GM19239 (cell line): Measurements from ENCODE around the gene KCNJ8.
"Not testable (repeated sequence)": the region's sequence is repeated elsewhere in the genome, so short reads cannot be mapped to it uniquely, and the experiment has no call there.

Source experiments
- DNase-seq: peaks from one replicate; pipeline ENCODE4 v3.0.0; 2011; ENCODE audit warnings: low spot score; ENCODE audit not compliant: insufficient read length
- FAIRE-seq: peaks from 2 replicates; lab custom pipeline; 2011; peaks lifted over from hg19 to GRCh38; lab: Jason Lieb, UNC

KCNJ8 gene

DNA sequence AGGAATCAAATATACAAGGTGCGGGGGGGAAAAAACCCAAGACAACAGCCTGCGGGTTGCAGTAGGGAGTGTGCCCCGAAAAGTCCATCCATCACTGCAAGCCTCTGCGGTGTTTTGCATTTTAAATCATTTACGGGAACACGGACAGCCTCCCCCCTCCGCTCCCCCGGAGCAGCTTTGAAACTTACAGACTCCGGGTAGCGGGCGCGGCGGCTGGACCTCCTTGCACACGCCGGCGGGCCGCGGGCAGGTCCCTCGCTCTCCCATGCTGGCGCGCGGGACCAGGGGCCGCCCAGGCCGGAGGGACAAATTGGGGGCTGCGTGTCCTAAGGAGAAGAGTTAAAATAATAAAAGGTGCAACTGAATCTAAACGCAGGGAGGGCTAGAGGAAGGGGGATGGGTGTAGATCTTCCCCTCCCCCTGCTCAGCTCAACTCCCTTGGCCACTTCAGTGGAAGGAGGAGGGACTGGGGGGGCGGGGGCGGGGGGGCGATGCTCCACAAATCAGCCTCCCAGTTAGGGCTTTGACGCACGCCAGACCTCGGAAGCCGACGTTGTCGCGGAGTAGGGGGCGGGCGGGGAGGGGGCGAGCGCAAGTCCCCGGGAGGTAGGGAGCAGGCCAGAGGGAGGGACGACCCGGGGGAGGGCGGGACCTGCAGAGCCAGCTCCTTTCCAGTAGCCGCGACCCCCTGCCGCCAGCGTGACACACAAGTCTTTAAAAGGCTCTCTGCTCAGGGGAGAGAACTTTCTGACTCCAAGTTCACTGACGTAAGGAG is at the start of gene KCNJ8:
Gene KCNJ8 (minus strand): TSS at position 349 of the 775 bp plus-strand sequence. CDS start 1,090 bp downstream, outside the sequence.
- FAIRE-seq (no peak), DNase-seq (no peak)

DNA sequence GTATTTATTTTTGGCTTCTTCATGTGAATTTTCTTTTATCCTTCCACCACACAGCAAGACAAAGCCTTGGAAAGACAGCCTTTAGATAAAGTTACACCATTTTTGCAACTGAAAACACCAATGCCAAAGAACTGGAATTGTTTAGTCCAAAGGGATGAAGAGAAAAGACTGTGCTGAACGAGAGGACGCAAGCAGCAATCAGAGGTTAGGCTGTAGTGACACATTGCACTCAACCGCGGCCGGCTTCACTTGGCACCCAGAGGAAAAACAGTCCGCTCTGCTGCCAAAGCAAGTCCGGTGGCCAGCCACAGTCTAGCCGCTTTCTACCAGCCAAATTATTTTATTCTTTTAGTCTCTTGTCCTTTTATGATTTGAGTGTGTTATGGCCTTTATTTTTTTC is 49.1 kb upstream of the KCNJ8 start:
- DNase-seq: no peak
- no peak for FAIRE-seq

DNA sequence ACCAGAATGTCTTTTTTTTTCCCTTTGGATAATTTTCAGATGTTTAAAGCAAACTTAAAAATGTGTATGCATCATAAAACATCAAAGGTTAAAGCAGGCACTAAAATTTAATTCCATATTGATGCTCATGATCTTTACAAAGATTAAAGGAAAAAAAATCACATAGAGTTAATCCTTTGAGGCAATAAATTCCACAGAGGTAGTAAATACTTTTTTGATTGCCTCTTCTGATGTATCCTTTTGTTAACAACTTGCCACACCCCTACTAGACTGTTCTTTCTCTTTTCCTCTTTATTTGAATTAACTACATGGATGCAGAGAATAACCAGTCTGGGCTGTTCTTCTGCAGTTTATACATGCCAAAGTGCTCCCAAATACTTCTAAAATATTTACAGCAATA is 45.2 kb upstream of the KCNJ8 start:
- DNase-seq (no peak), FAIRE-seq (no peak)

DNA sequence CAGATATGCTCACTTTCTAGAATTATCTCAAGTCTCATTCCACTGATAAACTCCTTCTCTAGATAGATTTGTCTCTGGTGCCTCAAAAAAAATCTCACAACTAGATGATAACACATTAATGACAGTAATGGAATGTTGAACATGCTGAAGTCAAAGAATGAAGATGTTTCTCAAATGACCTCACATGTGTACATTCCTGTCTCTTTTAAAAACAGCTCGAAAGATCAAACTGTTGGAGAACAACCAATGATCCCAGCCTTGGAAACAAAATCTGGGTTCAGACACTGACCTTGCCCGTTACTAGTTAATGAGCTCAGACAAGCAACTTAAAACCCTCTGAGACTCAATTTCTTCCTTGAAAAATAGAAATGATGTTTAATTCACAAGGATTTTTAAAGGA is 44.7 kb upstream of the KCNJ8 start:
- DNase-seq (no peak), FAIRE-seq (no peak)

DNA sequence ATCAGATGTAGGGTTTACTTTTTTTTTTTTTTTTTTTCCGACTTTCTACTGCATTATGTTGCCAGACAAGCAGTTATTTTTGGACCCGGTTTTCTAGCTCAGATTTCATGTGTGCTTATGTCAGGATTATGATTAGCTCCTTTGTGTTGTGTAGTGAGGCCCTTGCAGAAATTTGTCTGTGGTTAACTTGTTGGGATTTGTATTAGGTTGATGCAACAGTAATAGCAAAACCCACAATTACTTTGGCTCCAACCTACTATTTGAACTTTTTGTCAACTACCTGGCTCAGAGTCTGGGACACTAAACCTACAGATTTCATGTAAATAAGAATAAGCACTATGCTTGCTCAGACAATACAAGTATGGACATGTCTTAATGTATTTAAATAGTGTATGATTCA is 44.1 kb upstream of the KCNJ8 start:
- no peak for DNase-seq
- FAIRE-seq: no peak

DNA sequence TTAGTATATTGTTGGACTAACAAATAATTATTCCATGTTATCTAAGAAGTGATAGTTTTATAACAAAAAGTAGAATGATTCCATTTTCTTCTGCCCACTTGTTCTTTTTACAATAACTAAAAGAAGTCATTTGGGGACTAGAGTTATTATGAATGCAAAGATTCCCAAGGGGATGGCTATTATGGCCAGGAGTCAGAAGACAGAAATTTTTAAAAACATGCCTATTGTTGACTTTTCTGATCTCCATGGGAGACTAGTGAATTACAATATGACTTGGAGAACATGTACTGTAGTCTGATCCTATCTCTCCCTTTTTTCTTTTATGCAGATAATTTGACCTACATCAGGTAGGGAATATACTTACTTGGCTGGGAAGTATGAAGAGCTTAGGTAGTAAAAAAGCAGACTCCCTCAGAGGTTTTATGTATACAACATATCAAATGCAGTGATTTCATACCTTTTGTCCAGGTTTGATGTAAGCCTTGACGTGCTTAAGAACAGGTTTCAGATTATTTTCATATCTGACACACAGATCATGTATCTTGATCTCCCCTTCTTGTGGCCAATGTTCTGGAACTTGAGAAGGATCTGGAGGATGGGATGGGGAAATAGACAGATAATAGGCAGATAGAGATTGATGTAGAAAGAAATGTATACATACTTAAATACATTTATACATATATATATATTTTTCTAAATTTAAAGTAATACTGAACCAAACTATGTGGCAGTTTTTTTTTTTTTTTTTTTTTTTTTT is 41.0 kb upstream of the KCNJ8 start:
- no peak for DNase-seq
- FAIRE-seq: no peak

DNA sequence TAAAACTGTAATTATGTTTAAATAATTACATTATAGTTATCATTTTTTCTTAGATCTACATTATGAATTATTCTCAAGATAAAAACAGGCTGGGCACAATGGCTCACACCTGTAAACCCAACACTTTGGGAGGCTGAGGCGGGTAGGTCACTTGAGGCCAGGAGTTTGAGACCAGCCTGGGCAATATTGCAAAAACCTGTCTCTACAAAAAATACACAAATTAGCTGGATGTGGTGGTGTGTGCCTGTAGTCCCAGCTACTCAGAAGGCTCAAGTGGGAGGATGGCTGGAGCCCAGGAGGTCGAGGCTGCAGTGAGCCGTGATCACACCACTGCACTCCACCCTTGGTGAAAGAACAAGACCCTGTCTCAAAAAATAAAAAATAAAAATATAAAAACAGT is 40.3 kb upstream of the KCNJ8 start:
- DNase-seq: no peak
- no peak for FAIRE-seq

DNA sequence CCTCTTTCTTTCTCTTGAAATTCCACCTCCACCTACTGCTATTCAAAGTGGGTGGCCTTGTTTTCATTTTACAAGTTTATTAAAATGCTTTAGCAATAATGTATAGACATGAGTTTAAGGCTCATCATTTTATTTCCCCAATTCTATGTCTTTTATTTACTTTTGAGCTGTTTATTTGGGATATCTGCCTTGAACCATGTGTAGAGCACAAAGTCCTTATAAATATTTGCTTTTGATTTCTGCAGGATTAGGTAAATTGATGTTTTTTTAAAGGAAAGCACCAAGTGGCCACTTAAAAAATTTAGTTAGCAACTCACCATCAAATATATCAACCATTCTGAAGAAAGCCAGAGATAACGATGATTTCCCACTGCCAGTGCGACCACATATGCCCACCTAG is 39.8 kb upstream of the KCNJ8 start:
- FAIRE-seq: no peak
- no peak for DNase-seq

DNA sequence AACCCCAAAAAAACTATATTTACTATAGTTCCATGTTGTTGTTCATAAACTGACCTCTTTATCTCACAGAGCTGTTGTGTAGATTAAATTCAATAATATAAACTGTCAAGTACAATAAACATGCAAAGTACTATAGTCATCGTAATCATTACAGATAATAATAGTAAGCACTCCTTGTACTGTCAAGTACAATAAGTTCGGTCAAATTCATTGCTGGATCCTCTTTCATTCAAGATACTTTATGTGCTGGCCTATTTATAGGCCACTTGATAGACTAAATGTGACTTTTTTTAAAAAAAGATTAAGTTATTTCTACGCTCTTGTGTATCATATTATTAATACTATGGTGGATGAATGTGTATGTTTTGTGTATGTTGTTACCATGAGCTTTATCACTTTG is 39.2 kb upstream of the KCNJ8 start:
- FAIRE-seq (no peak), DNase-seq (no peak)

DNA sequence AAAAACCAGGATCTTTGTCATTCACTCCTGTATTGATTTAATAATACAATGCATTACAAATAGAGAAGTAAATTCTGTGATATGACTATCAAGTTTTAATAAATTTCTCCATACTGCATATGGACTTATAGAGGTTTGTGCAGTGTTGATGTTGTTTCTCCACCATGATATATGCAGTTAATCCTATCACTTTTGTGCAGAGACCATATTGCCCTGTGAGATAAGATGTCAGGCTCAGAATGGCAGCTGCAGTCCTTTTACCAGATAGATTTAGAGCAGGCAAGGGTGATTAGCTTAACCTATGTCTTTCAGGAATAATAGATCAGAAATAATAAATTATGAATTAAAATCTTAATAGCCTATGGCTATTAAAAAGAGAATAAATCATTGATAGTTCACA is 38.6 kb upstream of the KCNJ8 start:
- DNase-seq: no peak

DNA sequence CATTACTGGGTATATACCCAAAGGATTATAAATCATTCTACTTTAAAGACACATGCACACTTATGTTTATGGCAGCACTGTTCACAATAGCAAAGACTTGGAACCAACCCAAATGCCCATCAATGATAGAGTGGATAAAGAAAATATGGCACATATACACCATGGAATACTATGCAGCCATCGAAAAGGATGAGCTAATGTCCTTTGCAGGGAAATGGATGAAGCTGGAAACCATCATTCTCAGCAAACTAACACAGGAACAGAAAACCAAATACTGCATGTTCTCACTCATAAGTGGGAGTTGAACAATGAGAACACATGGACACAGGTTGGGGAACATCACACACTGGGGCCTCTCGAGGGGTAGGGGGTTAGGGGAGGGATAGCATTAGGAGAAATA is 37.8 kb upstream of the KCNJ8 start:
- FAIRE-seq, DNase-seq: not testable (repeated sequence)

More for the DNA sequence above, 38.6 kb upstream of the KCNJ8 start:
- no peak for FAIRE-seq

DNA sequence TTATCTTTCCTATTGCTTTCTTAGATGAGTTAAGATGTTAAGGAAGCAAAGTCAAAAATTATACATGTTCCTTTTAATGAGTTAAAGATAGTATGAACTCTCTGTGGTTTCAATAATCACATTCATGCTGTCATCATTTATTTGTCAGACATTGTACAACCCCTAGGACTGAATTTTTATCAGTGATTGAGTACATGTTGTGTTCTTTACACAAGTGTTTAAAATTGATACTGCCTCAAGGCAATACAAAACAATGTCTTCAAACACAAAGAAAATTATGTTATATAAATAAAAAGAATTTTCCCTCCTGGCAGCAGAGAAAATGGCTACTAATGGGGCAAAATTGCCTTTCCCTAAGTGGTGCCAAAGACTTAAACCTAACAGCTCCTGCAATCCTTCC is 34.6 kb upstream of the KCNJ8 start:
- no peak for DNase-seq
- FAIRE-seq: no peak

DNA sequence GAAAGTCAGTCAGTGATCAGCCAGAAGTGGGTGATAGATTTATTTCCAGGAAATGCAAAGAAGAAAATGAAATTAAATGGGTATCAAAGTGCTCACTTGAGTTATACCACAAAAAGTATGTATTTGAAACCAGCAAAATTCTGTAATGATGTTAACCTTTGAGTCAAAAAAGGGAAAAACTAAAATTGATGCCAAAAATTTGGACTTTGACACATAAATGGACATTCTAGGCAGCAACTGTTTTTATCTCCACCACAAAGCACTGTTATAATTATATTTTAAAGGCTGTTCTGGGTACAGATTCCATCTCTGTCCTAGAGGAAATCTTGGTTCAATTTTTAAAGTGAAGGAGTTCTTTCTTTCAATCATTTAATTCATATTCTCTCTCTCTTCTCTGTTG is 31.7 kb upstream of the KCNJ8 start:
- DNase-seq (no peak), FAIRE-seq (no peak)

DNA sequence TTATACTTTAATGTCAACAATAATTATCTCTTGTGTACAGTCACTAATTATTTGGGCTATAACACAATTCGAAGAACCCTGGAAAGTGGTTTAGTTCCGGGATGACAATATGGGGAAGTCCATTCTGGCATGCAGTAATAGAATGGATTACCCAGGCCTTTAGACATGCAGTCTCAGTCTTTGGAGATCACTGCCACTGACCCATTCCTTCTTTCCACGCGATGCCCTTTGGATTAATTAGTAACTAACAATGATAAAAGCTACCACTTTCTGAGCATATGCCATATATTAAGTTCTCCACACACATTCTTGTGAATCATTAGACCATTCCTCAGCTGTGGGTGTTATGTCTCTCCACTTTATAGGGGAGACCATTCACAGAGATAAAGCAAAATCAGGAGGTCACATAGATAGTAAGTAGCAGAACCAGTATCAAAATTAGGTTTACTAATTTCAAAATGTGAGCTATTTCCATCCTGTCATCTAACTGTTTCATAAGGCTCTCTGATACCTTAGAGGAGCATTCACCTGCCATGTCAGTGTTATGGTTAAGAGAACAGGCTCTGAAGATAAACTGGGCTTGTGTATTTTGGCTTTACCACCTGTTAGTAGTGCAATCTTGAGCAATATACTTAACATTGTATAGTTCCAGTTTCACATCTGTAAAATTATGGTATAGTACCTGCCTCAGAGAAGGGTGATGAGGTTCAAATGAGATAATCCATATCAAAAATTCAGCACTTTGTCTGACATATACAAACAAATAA is 27.2 kb upstream of the KCNJ8 start:
- no peak for DNase-seq
- no peak for FAIRE-seq

DNA sequence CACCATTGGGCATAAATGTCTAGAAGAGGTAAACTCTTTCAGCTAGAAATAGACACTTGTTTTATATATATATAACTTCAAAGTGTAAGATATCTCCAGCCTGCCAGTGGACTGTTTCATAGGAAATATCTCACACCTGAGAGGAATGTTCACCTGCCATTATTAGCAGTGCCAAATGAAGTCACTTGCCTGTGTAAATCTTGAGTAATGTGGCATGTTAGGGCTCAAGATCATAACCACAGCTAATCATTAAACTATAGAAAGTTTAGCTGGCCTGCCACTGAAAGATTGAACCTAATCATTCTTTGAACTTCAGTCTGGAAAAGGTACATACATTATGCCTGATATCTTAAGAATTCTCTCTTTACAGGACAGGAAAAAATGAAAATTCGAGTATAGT is 25.5 kb upstream of the KCNJ8 start:
- no peak for DNase-seq
- no peak for FAIRE-seq

DNA sequence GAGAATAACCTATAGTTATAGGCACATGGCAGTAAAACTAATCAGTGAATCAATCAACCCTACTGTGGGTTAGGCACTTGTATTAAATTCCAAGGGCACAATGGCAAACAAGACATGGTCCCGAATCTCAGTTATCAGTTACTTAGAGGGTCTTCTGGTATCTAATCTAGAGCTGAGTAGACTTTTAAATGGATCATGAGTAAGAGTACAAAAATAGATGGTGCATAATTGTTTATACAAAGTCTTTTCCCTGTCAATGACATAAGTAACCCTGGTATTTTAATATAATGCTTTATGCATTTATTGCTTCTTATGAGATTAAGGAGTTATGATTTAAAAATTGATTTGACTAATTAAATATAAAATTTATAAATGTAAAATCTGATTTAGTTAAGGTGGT is 23.0 kb upstream of the KCNJ8 start:
- DNase-seq: no peak
- no peak for FAIRE-seq

DNA sequence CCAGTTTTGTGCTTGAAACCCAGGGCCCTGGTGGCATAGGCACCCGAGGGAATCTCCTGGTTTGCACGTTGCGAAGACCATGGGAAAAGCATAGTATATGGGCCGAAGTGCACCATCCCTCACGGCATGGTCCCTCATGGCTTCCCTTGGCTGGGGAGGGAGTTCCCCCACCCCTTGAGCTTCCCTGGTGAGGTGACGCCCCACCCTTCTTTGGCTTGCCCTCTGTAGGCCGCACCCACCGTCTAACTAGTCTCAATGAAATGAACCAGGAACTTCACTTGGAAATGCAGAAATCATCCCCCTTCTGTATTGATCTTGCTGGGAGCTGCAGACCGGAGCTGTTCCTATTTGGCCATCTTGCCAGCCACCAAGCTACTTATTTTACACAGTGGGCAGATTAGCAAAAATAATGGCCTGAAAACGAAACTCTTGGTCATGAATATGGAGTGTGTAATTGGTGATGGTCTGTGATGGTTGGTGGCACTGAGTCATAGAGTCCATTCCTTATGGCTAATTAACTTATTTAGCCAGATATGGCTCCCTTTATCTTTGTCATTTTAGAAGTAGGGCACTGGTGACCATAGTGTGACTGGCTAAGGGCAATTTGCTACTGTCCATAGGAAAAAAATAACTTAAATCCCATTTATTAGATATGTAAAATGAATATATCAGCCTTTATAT is 21.3 kb upstream of the KCNJ8 start:
- DNase-seq: no peak
- no peak for FAIRE-seq

DNA sequence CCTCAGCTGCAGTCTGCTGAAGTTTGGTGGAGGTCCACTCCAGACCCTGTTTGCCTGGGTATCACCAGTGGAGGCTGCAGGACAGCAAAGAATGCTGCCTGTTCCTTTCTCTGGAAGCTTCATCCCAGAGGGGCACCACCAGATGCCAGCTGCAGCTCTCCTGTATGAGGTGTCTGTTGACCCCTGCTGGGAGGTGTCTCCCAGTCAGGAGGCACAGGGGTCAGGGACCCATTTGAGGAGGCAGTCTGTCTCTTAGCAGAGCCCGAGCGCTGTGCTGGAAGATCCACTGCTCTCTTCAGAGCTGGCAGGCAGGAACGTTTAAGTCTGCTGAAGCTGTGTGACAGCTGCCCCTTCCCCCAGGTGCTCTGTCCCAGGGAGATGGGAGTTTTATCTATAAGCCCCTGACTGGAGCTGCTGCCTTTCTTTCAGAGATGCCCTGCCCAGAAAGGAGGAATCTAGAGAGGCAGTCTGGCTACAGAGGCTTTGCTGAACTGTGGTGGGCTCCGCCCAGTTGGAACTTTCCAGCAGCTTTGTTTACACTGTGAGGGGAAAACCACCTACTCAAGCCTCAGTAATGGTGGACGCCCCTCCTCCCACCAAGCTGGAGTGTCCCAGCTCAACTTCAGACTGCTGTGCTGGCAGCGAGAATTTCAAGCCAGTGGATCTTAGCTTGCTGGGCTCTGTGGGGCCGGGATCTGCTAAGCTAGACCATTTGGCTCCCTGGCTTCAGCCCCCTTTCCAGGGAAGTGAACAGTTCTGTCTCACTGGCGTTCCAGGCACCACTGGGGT is 20.5 kb upstream of the KCNJ8 start:
- not testable (repeated sequence) for FAIRE-seq, DNase-seq

DNA sequence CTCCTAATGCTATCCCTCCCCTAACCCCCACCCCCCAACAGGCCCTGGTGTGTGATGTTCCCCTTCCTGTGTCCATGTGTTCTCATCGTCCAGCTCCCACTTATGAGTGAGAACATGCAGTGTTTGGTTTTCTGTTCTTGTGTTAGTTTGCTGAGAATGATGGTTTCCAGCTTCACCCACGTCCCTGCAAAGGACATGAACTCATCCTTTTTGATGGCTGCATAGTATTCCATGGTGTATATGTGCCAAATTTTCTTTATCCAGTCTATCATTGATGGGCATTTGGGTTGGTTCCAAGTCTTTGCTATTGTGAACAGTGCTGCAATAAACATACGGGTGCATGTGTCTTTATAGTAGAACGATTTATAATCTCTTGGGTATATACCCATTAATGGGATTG is 15.2 kb upstream of the KCNJ8 start:
- not testable (repeated sequence) for DNase-seq, FAIRE-seq
